Prostate gland (tissue), 2 donors: Measurements from ENCODE around the gene LAMA1.

Experiments
- POLR2A ChIP-seq: fragments of 450-650 bp; IDR thresholded peaks from one replicate; pipeline ENCODE4 v1.6.1; 2016; ENCODE audit warnings: antibody characterized with exemption, mild to moderate bottlenecking
- TF ChIP-seq, protein P1 (sequence below), 4 experiments: fragments of 200-600 bp in 2 of 4; fragments of 450-650 bp in 2 of 4; sonication (generic) in 2 of 4; IDR thresholded peaks; 1 replicate in 3 of 4; 2 replicates in 1 of 4; pipeline ENCODE4 v1.5.1; 2016 to 2019; ENCODE audit warnings: antibody characterized with exemption in 4 of 4, mild to moderate bottlenecking in 2 of 4, moderate library complexity in 2 of 4

DNA sequence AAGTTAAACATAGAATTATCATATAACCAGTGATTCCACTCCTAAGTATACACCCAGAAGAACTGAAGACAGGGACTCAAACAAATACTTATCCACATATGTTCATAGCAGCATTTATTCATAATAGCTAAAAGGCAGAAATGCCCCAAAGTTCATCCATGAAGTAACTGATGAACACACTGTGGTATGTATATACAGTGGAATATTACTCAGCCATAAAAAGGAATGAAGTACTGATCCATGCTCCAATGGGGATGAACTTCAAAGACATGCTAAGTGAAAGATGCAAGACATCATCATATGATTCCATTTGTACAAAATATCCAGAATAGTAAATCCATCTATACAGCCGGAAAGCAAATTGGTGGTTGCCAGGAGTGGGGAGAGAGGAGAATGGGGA is 157.5 kb downstream of the LAMA1 start:
- TF ChIP-seq, protein P1, sequence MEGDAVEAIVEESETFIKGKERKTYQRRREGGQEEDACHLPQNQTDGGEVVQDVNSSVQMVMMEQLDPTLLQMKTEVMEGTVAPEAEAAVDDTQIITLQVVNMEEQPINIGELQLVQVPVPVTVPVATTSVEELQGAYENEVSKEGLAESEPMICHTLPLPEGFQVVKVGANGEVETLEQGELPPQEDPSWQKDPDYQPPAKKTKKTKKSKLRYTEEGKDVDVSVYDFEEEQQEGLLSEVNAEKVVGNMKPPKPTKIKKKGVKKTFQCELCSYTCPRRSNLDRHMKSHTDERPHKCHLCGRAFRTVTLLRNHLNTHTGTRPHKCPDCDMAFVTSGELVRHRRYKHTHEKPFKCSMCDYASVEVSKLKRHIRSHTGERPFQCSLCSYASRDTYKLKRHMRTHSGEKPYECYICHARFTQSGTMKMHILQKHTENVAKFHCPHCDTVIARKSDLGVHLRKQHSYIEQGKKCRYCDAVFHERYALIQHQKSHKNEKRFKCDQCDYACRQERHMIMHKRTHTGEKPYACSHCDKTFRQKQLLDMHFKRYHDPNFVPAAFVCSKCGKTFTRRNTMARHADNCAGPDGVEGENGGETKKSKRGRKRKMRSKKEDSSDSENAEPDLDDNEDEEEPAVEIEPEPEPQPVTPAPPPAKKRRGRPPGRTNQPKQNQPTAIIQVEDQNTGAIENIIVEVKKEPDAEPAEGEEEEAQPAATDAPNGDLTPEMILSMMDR (IDR thresholded peaks at IDR 0.05) = no peak
- no peak for TF ChIP-seq POLR2A
